GM21515 (cell line): ENCODE results near the gene IQCK.
"Not testable (repeated sequence)": the region's sequence is repeated elsewhere in the genome, so short reads cannot be mapped to it uniquely, and the experiment has no call there.

Experiments
- ATAC-seq: cut with Tn5 transposase; IDR thresholded peaks from one replicate; pipeline ENCODE4 v1.9.1; 2021; ENCODE audit not compliant: unreplicated experiment

The IQCK gene

DNA sequence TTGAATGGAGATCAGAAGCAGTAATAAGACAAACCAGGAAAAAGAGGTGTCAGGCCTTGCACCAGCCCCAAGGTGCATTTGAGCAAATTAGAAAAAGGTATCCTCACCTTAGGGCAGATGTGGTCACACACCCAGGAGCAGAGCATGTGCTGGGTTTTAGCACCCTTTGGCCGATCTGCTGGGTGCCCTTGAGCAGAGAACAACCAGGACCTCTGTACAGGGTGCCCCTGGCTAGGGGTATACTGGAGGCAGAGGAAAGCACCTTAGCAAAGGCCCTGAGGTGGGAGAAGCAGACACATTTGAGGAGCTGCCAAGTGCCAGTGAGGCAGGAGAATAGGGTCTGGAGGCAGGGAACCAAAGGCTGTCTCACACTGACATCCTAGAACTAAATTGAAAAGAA is 67.0 kb downstream of the IQCK start:
- ATAC-seq: no peak

GRCh38 chr16:19785512-19786130 is 67.5 kb downstream of the IQCK start:
- ATAC-seq: no peak

DNA sequence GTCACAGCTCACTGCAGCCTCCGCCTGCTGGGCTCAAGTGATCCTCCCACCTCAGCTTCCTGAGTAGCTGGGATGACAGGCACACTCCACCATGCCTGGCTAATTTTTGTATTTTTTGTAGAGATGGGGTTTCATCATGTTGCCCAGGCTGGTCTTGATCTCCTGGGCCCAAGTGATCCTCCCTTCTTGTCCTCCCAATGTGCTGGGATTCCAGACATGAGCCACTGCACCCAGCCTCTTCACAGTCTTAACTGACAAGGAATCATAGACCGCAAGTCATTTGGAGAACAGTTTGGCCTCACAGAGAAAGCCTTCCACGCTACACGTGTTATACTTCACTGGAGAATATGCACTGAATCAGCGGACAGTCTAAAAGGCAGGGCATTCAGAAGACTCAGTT is 83.3 kb downstream of the IQCK start:
- ATAC-seq: not testable (repeated sequence)

- ATAC-seq: not testable (repeated sequence)
Measured at GRCh38 chr16:19801824-19802223, 83.8 kb downstream of the IQCK start.

GRCh38 chr16:19802612-19803011 is 84.5 kb downstream of the IQCK start:
- no peak for ATAC-seq

GRCh38 chr16:19804538-19805323 is 86.7 kb downstream of the IQCK start:
- ATAC-seq: no peak

- no peak for ATAC-seq
Measured at GRCh38 chr16:19805459-19806162, 87.5 kb downstream of the IQCK start.

GRCh38 chr16:19808061-19808641 is 90.1 kb downstream of the IQCK start:
- no peak for ATAC-seq

DNA sequence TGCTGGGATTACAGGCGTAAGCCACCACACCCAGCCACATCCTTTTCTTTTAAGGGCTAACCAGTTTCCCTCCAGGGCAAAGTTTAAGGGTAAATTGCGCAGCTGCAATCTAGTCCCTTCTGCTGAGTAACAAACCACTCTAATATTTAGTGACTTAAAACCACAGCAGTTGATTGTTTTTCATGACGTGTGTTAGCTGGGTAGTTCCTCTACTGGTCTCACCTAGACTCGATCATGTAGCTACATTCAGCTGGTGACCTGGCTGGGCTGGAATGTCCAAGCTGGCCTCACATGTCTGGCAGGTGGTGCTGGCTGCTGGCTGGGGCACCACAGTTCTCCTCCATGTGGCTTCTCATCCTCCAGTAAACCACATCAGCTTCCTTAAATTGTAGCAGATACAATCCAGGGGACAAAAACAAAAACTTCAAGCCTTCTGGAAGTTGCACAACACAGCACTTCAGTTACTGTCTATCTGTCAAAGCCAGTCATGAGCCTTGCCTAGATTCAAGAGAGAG is 91.1 kb downstream of the IQCK start:
- ATAC-seq: no peak

DNA sequence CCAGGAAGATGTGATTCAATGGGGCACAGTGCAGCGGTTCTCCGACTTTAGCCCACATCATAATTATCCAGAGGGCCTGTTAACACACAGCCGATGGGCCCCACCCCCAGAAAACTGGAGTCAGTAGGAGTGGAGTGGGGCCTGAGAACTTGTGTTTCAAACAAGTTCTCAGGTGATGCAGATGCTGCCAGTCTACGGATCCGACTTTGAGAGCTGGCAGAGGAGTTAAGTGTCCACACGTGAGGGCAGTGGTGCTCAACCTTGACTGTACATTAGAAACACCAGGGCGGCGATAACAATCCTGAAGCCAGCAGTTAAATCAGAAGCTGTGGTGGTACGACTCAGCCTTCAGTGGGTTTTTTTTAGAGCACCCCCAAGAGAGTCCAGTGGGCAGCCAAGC is 91.6 kb downstream of the IQCK start:
- ATAC-seq: no peak

- no peak for ATAC-seq
Measured at GRCh38 chr16:19810817-19811731, 93.0 kb downstream of the IQCK start.

DNA sequence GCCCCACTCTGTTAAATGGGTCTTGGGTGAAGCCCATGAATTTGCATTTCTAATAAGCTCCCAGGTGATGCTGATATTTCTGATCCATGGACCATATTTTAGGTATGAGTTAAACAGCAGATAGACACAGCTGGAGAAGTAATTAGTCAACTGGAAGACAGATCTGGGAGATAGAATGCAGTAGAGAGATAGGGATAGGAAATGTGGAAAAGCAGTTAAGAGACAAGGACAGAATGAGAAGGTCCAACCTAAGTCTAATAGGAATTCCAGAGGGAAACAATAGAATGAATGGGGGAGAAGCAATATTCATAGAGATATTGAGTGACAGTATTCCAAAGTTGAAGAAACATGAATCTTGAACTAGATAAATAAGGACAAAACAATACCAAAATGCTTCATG is 94.9 kb downstream of the IQCK start:
- no peak for ATAC-seq

- no peak for ATAC-seq
Measured at GRCh38 chr16:19815418-19815817, 97.3 kb downstream of the IQCK start.

GRCh38 chr16:19817122-19817521 is 99.1 kb downstream of the IQCK start:
- no peak for ATAC-seq

GRCh38 chr16:19817875-19818274 is 99.8 kb downstream of the IQCK start:
- ATAC-seq: no peak

- ATAC-seq: no peak
Measured at GRCh38 chr16:19822533-19822932, 104.5 kb downstream of the IQCK start.

DNA sequence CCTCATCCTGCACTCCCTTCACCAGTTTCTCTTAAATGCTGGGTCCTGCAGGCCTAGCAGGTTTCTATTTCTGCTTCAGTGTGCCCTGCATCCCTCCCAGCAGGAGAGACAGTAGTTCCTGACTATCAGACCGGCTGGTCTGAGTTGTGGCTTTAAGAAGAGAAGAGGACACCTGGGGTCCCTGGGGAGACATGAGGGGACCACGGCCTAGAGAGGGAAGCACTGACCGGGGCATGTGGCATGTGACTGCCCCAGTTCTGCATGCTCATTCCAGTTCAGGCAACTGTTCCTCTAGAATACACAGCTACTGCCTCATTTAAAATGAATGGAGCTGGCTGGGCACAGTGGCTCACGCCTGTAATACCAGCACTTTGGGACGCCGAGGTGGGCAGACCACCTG is 105.3 kb downstream of the IQCK start:
- ATAC-seq: no peak

- ATAC-seq: no peak
Measured at GRCh38 chr16:19824216-19824615, 106.1 kb downstream of the IQCK start.

DNA sequence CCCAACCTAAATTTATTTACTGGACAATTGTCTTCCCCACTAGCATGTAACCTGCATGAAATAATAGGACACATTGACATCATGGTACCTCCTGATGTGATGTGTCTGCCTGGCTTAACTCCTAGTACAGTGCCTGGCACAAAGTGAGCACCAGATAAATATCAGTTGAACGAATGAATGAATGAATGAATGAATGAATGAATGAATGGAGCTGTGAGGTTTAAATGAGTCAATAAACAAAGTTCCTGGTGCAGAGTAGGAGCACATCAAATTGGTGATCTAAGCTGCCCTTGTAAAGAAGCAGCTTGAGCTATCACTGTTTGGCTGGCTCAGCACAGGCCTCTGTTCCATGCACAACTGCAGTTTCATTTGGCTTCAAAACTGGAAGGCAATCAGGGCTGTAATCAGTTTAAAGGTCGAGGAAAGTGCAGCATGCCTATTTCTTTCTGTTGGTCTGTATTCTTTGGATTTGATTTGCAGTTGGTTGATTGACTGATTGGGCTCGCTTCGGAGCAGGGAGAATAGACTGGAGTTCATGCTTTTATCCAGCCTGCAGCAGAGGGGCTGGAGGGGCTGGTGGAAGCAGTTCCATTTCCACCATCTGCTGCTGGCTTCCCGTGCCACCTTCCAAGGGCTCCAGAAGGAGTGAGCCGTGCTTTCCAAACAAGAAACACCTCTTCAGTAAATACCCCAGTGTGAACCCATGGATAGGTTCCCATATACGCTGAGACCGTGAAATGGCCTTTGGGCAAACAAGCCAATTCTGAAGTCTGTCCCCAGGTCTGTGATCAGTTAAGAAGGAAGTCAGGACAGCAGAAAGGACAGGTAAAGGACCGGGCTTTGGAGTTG is 112.0 kb downstream of the IQCK start:
- no peak for ATAC-seq
